SK-N-SH (cell line): ENCODE data around the gene PRELID3B. TPM values are rescaled to one million over a fixed set of nuclear protein-coding genes. Genes with fewer than 3 reads are reported as not detected.

Experiments used
- CTCF ChIA-PET: fragments of 300-600, 350-600 bp; formaldehyde crosslinking; extraction: SDS; loops from one replicate; lab custom pipeline; 2021; lab: Yijun Ruan, JAX
- POLR2A ChIA-PET: fragments of 350-600 bp; sonication (Branson Sonifier 250); formaldehyde crosslinking; extraction: SDS; loops from one replicate; lab custom pipeline; 2020; ENCODE audit warnings: antibody characterized with exemption, inconsistent platforms; lab: Yijun Ruan, JAX
- DNase-seq: peaks from one replicate; pipeline ENCODE4 v3.0.0; 2012
- H2AFZ ChIP-seq: fragments of 200-600 bp; sonication (generic); 2 replicates; pipeline ENCODE4 v1.8.1; 2016; ENCODE audit warnings: antibody characterized with exemption, mild to moderate bottlenecking, low read depth
- H3F3A ChIP-seq: fragments of 200-600 bp; sonication (generic); replicated peaks from 2 replicates; pipeline ENCODE3; 2016; ENCODE audit warnings: antibody characterized with exemption, mild to moderate bottlenecking; ENCODE audit not compliant: insufficient read depth
- H3K27ac ChIP-seq, 2 experiments: fragments of 200-500 bp in 1 of 2; fragments of 200-600 bp in 1 of 2; sonication (Bioruptor generic) in 1 of 2; sonication (generic), shearing (Covaris generic) in 1 of 2; 2 replicates each; pipeline versions ENCODE4 v1.5.1 to v1.6.1; 2014 to 2016; ENCODE audit warnings: low read depth in 2 of 2, inconsistent platforms in 1 of 2, low read length in 1 of 2, mild to moderate bottlenecking in 1 of 2, mixed read lengths in 1 of 2
- H3K27me3 ChIP-seq: fragments of 200-600 bp; sonication (generic), shearing (Covaris generic); 2 replicates; pipeline ENCODE4 v1.6.1; 2016; ENCODE audit warnings: mixed run types; ENCODE audit not compliant: insufficient read depth
- H3K36me3 ChIP-seq, 2 experiments: fragments of 200-500 bp in 1 of 2; fragments of 200-600 bp in 1 of 2; sonication (Bioruptor generic) in 1 of 2; sonication (generic) in 1 of 2; replicated peaks in 1 of 2; 2 replicates each; pipeline versions ENCODE3 to v1.5.1; 2014 to 2016; ENCODE audit warnings: low read length in 1 of 2, mild to moderate bottlenecking in 1 of 2; ENCODE audit not compliant: insufficient read depth in 2 of 2, control insufficient read depth in 1 of 2
- H3K4me1 ChIP-seq, 2 experiments: fragments of 200-500 bp in 1 of 2; fragments of 200-600 bp in 1 of 2; sonication (Bioruptor generic) in 1 of 2; sonication (generic), shearing (Covaris generic) in 1 of 2; 2 replicates each; pipeline versions ENCODE4 v1.5.1 to v1.6.1; 2014 to 2016; ENCODE audit warnings: low read depth in 1 of 2, low read length in 1 of 2, mixed run types in 1 of 2; ENCODE audit not compliant: insufficient read depth in 2 of 2, control insufficient read depth in 1 of 2
- H3K4me2 ChIP-seq: fragments of 200-600 bp; sonication (generic), shearing (Covaris generic); 2 replicates; pipeline ENCODE4 v1.6.1; 2017; ENCODE audit warnings: mixed run types
- H3K4me3 ChIP-seq, 2 experiments: fragments of 200-500 bp in 1 of 2; fragments of 200-600 bp in 1 of 2; sonication (Bioruptor generic) in 1 of 2; sonication (generic), shearing (Covaris generic) in 1 of 2; 2 replicates each; pipeline versions ENCODE4 v1.5.1 to v1.8.1; 2014 to 2016; ENCODE audit warnings: low read depth in 2 of 2, inconsistent platforms in 1 of 2, low read length in 1 of 2, mild to moderate bottlenecking in 1 of 2, mixed read lengths in 1 of 2, moderate library complexity in 1 of 2
- H3K79me2 ChIP-seq: fragments of 200-600 bp; sonication (generic); 2 replicates; pipeline ENCODE4 v1.8.1; 2017; ENCODE audit warnings: mild to moderate bottlenecking; ENCODE audit not compliant: insufficient read depth
- H3K9ac ChIP-seq: fragments of 200-600 bp; sonication (generic); 2 replicates; pipeline ENCODE4 v1.6.1; 2017; ENCODE audit warnings: mixed run types
- H3K9me2 ChIP-seq: fragments of 200-600 bp; sonication (generic); 2 replicates; pipeline ENCODE4 v1.6.1; 2017; ENCODE audit warnings: mixed run types
- H3K9me3 ChIP-seq: fragments of 200-600 bp; sonication (generic); 2 replicates; pipeline ENCODE4 v1.6.1; 2017; ENCODE audit warnings: mixed run types, mild to moderate bottlenecking, moderate library complexity
- H4K20me1 ChIP-seq: fragments of 200-600 bp; sonication (generic); 2 replicates; pipeline ENCODE4 v1.6.1; 2017; ENCODE audit warnings: mild to moderate bottlenecking, mixed run types; ENCODE audit not compliant: insufficient read depth
- EP300 ChIP-seq, 2 experiments: IDR thresholded peaks; 2 replicates each; pipeline versions ENCODE4 v1.4.0 to v1.6.1; 2012; ENCODE audit warnings: borderline replicate concordance in 1 of 2, low read depth in 1 of 2, low read length in 1 of 2
- FOSL2 ChIP-seq: IDR thresholded peaks from 2 replicates; pipeline ENCODE4 v1.4.0; 2012; ENCODE audit warnings: low read depth, mild to moderate bottlenecking, moderate library complexity, borderline replicate concordance
- FOXM1 ChIP-seq: IDR thresholded peaks from 2 replicates; pipeline ENCODE4 v1.4.0; 2012; ENCODE audit warnings: low read depth, mild to moderate bottlenecking
- GABPA ChIP-seq: IDR thresholded peaks from 2 replicates; pipeline ENCODE4 v1.4.0; 2012; ENCODE audit warnings: low read depth, mild to moderate bottlenecking
- RFX5 ChIP-seq: IDR thresholded peaks from 2 replicates; pipeline ENCODE4 v1.6.1; 2012; ENCODE audit warnings: mild to moderate bottlenecking, improper control_type of control experiment, low read length
- SIN3A ChIP-seq: IDR thresholded peaks from 2 replicates; pipeline ENCODE4 v1.6.1; 2012; ENCODE audit warnings: low read depth, mild to moderate bottlenecking, low read length, moderate library complexity, borderline replicate concordance
- SMC3 ChIP-seq: IDR thresholded peaks from 2 replicates; pipeline ENCODE4 v1.6.1; 2012; ENCODE audit warnings: low read depth, low read length, improper control_type of control experiment
- TCF12 ChIP-seq: IDR thresholded peaks from 2 replicates; pipeline ENCODE4 v1.4.0; 2012
- WGBS: methylation state at CpG from one replicate; pipeline ENCODE4 v1.1.6; 2017; ENCODE audit warnings: low lambda C conversion rate; 5-methylcytosine and 5-hydroxymethylcytosine counted together
- polyA plus RNA-seq, 3 experiments: library from polyadenylated mRNA; depleted of rRNA; stranded (reverse); fragments of >200 nt; gene quantifications; 2 replicates each; pipeline ENCODE4 v1.2.3, GENCODE V29; 2012
- TF ChIP-seq, protein P1 (sequence below): IDR thresholded peaks from 2 replicates; pipeline ENCODE4 v1.4.0; 2012; ENCODE audit warnings: low read depth
- TF ChIP-seq, protein P2 (sequence below): IDR thresholded peaks from 2 replicates; pipeline ENCODE4 v1.6.1; 2012; ENCODE audit warnings: mild to moderate bottlenecking, low read depth, low read length, moderate library complexity
- TF ChIP-seq, protein P3 (sequence below): IDR thresholded peaks from 2 replicates; pipeline ENCODE4 v1.4.0; 2012; ENCODE audit warnings: low read depth, borderline replicate concordance

PRELID3B gene
- polyA plus RNA-seq, 1 of the 3 experiments (the other 2 are of a cell fraction), result 20.9 TPM

DNA sequence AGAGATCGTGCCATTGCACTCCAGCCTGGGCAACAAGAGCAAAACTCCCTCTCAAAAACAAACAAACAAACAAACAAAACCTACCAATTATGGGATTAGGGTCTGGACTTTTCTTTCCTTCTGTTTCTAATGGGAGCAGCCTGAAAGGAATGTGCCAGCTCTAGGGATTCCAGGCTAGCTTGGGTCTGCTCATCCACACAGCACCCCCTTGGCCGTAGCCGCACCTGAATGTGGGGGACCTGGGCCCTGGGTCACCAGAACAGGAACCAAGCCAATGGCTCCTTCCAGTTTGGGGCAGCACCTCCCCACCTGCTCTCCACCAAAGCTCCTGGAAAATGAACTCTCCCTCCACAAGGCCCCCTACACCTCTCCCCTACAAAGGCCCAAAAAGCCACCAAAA lies 42.3 kb downstream of the PRELID3B start:
- no peaks in the 10 kb centered on the region for H4K20me1 ChIP-seq
- TF ChIP-seq FOXM1, result no peak
- H3F3A ChIP-seq, result no peaks in the 10 kb centered on the region
- H3K9me2 ChIP-seq, result no peaks in the 10 kb centered on the region
- no peaks in the 10 kb centered on the region for H3K27me3 ChIP-seq
- no peak overlapping the region for H3K27ac ChIP-seq
- POLR2A ChIA-PET, result interaction anchor here (1.9 kb wide), 1 partner anchor 12 kb away, joined by 6 read pairs; no protein-coding TSS in a partner anchor
- H2AFZ ChIP-seq, result no peak overlapping the region
- peaks cover 4 to 8% of the 10 kb centered on the region in 2 experiments for H3K36me3 ChIP-seq
- H3K4me1 ChIP-seq, result peaks cover 0 to 3% of the 10 kb centered on the region in 2 experiments; a peak in 1 of 4 replicates
- WGBS, result 92% methylated on average over 3 of the region's 3 CpGs
- H3K79me2 ChIP-seq, result no peaks in the 10 kb centered on the region
- H3K4me3 ChIP-seq, result no peak overlapping the region
- CTCF ChIA-PET, result interaction anchor here (1.3 kb wide), 1 partner anchor 121 kb away, joined by 3 read pairs; no protein-coding TSS in a partner anchor
- no peak overlapping the region for H3K9ac ChIP-seq
- no peak overlapping the region for H3K4me2 ChIP-seq
- DNase-seq, result no peak
- no peaks in the 10 kb centered on the region for H3K9me3 ChIP-seq

DNA sequence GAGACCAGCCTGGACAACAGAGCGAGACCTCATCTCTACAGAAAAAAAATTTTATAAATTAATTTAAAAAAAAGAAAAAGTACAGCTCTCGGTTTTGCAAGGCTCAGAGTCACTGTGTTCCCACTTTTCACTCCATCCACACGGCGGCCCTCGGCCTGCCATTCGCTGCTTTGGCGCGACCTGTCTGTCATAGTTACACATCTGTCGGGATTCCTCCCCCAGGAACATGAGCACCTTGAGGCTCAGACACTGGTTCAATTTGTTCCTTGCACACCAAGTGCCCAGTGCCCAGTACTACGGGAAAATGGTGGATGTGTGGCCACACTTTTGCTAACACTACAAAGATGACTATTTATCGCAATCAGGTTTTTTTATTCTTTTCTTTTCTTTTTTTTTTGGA lies 43.9 kb downstream of the PRELID3B start:
- no peaks in the 10 kb centered on the region for H3K27me3 ChIP-seq
- H3K4me3 ChIP-seq, result no peak overlapping the region
- POLR2A ChIA-PET, result interaction anchor here (1.2 to 1.9 kb wide), 2 partner anchors 9 to 11 kb away, joined by 4 to 6 read pairs; no protein-coding TSS in a partner anchor
- no peak overlapping the region for H3K27ac ChIP-seq
- no peak overlapping the region for H2AFZ ChIP-seq
- H3K9me3 ChIP-seq, result no peaks in the 10 kb centered on the region
- H3K4me2 ChIP-seq, result no peak overlapping the region
- H3K9me2 ChIP-seq, result no peaks in the 10 kb centered on the region
- TF ChIP-seq RFX5, result no peak
- no peak for TF ChIP-seq FOSL2
- TF ChIP-seq, protein P1, sequence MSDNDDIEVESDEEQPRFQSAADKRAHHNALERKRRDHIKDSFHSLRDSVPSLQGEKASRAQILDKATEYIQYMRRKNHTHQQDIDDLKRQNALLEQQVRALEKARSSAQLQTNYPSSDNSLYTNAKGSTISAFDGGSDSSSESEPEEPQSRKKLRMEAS, result no peak
- TF ChIP-seq, protein P2, sequence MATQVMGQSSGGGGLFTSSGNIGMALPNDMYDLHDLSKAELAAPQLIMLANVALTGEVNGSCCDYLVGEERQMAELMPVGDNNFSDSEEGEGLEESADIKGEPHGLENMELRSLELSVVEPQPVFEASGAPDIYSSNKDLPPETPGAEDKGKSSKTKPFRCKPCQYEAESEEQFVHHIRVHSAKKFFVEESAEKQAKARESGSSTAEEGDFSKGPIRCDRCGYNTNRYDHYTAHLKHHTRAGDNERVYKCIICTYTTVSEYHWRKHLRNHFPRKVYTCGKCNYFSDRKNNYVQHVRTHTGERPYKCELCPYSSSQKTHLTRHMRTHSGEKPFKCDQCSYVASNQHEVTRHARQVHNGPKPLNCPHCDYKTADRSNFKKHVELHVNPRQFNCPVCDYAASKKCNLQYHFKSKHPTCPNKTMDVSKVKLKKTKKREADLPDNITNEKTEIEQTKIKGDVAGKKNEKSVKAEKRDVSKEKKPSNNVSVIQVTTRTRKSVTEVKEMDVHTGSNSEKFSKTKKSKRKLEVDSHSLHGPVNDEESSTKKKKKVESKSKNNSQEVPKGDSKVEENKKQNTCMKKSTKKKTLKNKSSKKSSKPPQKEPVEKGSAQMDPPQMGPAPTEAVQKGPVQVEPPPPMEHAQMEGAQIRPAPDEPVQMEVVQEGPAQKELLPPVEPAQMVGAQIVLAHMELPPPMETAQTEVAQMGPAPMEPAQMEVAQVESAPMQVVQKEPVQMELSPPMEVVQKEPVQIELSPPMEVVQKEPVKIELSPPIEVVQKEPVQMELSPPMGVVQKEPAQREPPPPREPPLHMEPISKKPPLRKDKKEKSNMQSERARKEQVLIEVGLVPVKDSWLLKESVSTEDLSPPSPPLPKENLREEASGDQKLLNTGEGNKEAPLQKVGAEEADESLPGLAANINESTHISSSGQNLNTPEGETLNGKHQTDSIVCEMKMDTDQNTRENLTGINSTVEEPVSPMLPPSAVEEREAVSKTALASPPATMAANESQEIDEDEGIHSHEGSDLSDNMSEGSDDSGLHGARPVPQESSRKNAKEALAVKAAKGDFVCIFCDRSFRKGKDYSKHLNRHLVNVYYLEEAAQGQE, result no peak
- no peak for TF ChIP-seq SIN3A
- no peak for TF ChIP-seq TCF12
- TF ChIP-seq SMC3, result no peak
- TF ChIP-seq GABPA, result no peak
- no peak for TF ChIP-seq EP300 (IDR thresholded peaks at IDR 0.05; ENCODE audit: borderline replicate concordance in 1 of 2, low read depth in 1 of 2, low read length in 1 of 2)
- TF ChIP-seq, protein P3, sequence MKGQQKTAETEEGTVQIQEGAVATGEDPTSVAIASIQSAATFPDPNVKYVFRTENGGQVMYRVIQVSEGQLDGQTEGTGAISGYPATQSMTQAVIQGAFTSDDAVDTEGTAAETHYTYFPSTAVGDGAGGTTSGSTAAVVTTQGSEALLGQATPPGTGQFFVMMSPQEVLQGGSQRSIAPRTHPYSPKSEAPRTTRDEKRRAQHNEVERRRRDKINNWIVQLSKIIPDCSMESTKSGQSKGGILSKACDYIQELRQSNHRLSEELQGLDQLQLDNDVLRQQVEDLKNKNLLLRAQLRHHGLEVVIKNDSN, result no peak
- no peaks in the 10 kb centered on the region for H3F3A ChIP-seq
- DNase-seq, result no peak
- H3K36me3 ChIP-seq, result peaks cover 7 to 19% of the 10 kb centered on the region in 2 experiments
- peaks cover 0 to 3% of the 10 kb centered on the region in 2 experiments; a peak in 1 of 4 replicates for H3K4me1 ChIP-seq
- H4K20me1 ChIP-seq, result no peaks in the 10 kb centered on the region
- CTCF ChIA-PET, result interaction anchor here (1.1 kb wide), 1 partner anchor 405 kb away, joined by 3 read pairs; no protein-coding TSS in a partner anchor
- H3K79me2 ChIP-seq, result no peaks in the 10 kb centered on the region
- 94% methylated on average over 11 of the region's 11 CpGs for WGBS
- H3K9ac ChIP-seq, result no peak overlapping the region
